Sigmoid colon (tissue), 4 donors: ENCODE data around the gene HIF3A.
"Not testable (repeated sequence)": the region's sequence is repeated elsewhere in the genome, so short reads cannot be mapped to it uniquely, and the experiment has no call there.

Experiments used
- CTCF ChIP-seq, 4 experiments: fragments of 450-650 bp in 3 of 4; fragments of 200-600 bp in 1 of 4; IDR thresholded peaks; one replicate each; pipeline ENCODE4 v1.5.1; 2016 to 2019; ENCODE audit warnings: antibody characterized with exemption in 4 of 4, mild to moderate bottlenecking in 3 of 4, moderate library complexity in 2 of 4
- EP300 ChIP-seq, 4 donors: sonication (generic); formaldehyde crosslinking; IDR thresholded peaks; one replicate each; pipeline ENCODE4 v1.6.1; 2017; ENCODE audit warnings: antibody characterized with exemption in 4 of 4
- POLR2A ChIP-seq, 2 donors: fragments of 450-650 bp; IDR thresholded peaks; one replicate each; pipeline ENCODE4 v1.6.1; 2016; ENCODE audit warnings: antibody characterized with exemption in 2 of 2, mild to moderate bottlenecking in 2 of 2, moderate library complexity in 2 of 2
- POLR2AphosphoS5 ChIP-seq, 4 donors: sonication (generic); formaldehyde crosslinking; IDR thresholded peaks; one replicate each; pipeline ENCODE4 v1.6.1; 2017; ENCODE audit warnings: antibody characterized with exemption in 4 of 4

DNA sequence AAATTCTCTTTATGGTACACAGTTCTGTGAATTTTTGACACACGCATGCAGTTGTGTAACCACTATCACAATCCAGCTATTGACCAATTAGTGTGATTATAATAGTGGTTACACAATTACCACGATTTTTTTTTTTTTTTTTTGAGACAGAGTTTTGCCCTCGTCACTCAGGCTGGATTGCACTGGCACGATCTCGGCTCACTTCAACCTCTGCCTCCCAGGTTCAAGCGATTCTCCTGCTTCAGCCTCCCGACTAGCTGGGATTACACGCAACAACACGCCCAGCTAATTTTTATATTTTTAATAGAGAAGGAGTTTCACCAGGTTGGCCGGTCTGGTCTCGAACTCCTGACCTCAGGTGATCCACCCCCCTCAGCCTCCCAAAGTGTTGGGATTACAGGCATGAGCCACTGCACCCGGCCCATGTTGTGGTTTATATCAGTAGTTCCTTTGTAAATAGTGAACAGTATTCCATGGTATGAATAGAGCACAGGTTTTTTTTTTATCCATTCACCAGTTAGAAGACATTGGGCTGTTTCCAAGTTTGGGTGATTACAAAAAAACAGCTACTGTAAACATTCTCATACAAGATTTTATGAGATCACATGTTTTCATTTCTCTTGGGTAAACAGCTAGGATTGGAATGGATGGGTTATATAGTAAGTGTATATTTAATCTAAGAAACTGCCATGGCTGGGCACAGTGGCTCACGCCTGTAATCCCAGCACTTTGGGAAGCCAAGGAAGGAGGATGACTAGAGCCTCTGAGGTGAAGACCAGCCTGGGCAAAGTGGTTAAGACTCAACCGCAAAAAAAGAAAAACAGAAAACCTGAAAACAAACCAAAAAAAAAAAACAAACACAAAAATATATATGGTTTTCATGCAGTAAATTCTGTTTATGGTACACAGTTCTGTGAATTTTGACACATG is 17.0 kb downstream of the HIF3A start:
- not testable (repeated sequence) for TF ChIP-seq CTCF, POLR2A, POLR2AphosphoS5, EP300 (IDR thresholded peaks at IDR 0.05)
